BLaER1 treated with 17β-estradiol and CSF1 and Interleukin-3, amounts not matched to agents 10 nM and 100 nM (cell line): ENCODE measurements around the gene KCTD1.

Experiments
- H3K27ac ChIP-seq, 11 experiments: shearing (Covaris generic); formaldehyde crosslinking; 2 replicates each; pipeline ENCODE4 v1.8.1; 2022
- H3K27me3 ChIP-seq, 11 experiments: shearing (Covaris generic); formaldehyde crosslinking; 2 replicates each; pipeline ENCODE4 v1.8.1; 2022
- H3K36me3 ChIP-seq, 11 experiments: shearing (Covaris generic); formaldehyde crosslinking; 2 replicates each; pipeline ENCODE4 v1.8.1; 2022
- H3K4me1 ChIP-seq, 10 experiments: shearing (Covaris generic); formaldehyde crosslinking; 2 replicates each; pipeline ENCODE4 v1.8.1; 2022
- H3K4me2 ChIP-seq, 11 experiments: shearing (Covaris generic); formaldehyde crosslinking; 2 replicates each; pipeline ENCODE4 v1.8.1; 2022
- H3K4me3 ChIP-seq, 10 experiments: shearing (Covaris generic); formaldehyde crosslinking; 2 replicates each; pipeline ENCODE4 v1.8.1; 2022
- H3K9ac ChIP-seq, 11 experiments: shearing (Covaris generic); formaldehyde crosslinking; 2 replicates each; pipeline ENCODE4 v1.8.1; 2022
- H3K9me3 ChIP-seq, 11 experiments: shearing (Covaris generic); formaldehyde crosslinking; replicated peaks in 1 of 11; 2 replicates each; pipeline ENCODE4 v1.8.1; 2022
- H4K20me1 ChIP-seq, 11 experiments: shearing (Covaris generic); formaldehyde crosslinking; 2 replicates each; pipeline ENCODE4 v1.8.1; 2022
- Cebpa-rat ChIP-seq, 11 experiments: shearing (Covaris generic); IDR thresholded peaks; 2 replicates each; pipeline ENCODE4 v1.8.1; 2022

The KCTD1 gene

GRCh38 chr18:26519114-26519513 is 29.2 kb downstream of the KCTD1 start:
- Histone ChIP-seq H3K27me3 (no peaks in the 10 kb centered on the region), H3K4me3 (no peak overlapping the region), H3K27ac (no peak overlapping the region), H3K4me2 (no peak overlapping the region), H3K4me1 (peaks cover 0 to 4% (median 0%) of the 10 kb centered on the region in 10 experiments; a peak in 3 of 20 replicates), H3K9me3 (no peaks in the 10 kb centered on the region), H3K9ac (no peak overlapping the region), H3K36me3 (no peaks in the 10 kb centered on the region), H4K20me1 (no peaks in the 10 kb centered on the region)
- no peak for TF ChIP-seq Cebpa-rat (IDR thresholded peaks at IDR 0.05)

- H4K20me1 ChIP-seq = no peaks in the 10 kb centered on the region
- H3K36me3 ChIP-seq = no peaks in the 10 kb centered on the region
- H3K27me3 ChIP-seq = no peaks in the 10 kb centered on the region
- H3K4me2 ChIP-seq = no peak overlapping the region
- no peaks in the 10 kb centered on the region for H3K9me3 ChIP-seq
- H3K4me1 ChIP-seq = no peaks in the 10 kb centered on the region
- no peak overlapping the region for H3K27ac ChIP-seq
- no peak for TF ChIP-seq Cebpa-rat (IDR thresholded peaks at IDR 0.05)
- no peak overlapping the region for H3K4me3 ChIP-seq
- H3K9ac ChIP-seq = no peak overlapping the region
These were observed 31.4 kb downstream of the KCTD1 start for GRCh38 chr18:26516964-26517363.

GRCh38 chr18:26515643-26516487 is 32.5 kb downstream of the KCTD1 start:
- H4K20me1 ChIP-seq = no peaks in the 10 kb centered on the region
- H3K27me3 ChIP-seq = no peaks in the 10 kb centered on the region
- no peak overlapping the region for H3K4me3 ChIP-seq
- no peak overlapping the region for H3K4me2 ChIP-seq
- no peak overlapping the region for H3K9ac ChIP-seq
- no peaks in the 10 kb centered on the region for H3K9me3 ChIP-seq
- TF ChIP-seq Cebpa-rat (IDR thresholded peaks at IDR 0.05) = no peak
- H3K27ac ChIP-seq = no peak overlapping the region
- no peaks in the 10 kb centered on the region for H3K36me3 ChIP-seq
- no peaks in the 10 kb centered on the region for H3K4me1 ChIP-seq

GRCh38 chr18:26511339-26512071 is 36.8 kb downstream of the KCTD1 start:
- Histone ChIP-seq H3K4me3 (no peak overlapping the region), H3K9ac (no peak overlapping the region), H3K27ac (no peak overlapping the region), H3K27me3 (no peaks in the 10 kb centered on the region), H3K4me1 (no peaks in the 10 kb centered on the region), H3K36me3 (no peaks in the 10 kb centered on the region), H4K20me1 (no peaks in the 10 kb centered on the region), H3K9me3 (no peaks in the 10 kb centered on the region), H3K4me2 (no peak overlapping the region)
- TF ChIP-seq Cebpa-rat (IDR thresholded peaks at IDR 0.05) = no peak

- Histone ChIP-seq H3K9me3 (no peaks in the 10 kb centered on the region), H3K27ac (no peak overlapping the region)
These were observed 38.0 kb downstream of the KCTD1 start for GRCh38 chr18:26510337-26510736.

GRCh38 chr18:26506012-26506411 is 42.3 kb downstream of the KCTD1 start:
- Histone ChIP-seq H3K9ac (no peak overlapping the region), H4K20me1 (no peaks in the 10 kb centered on the region), H3K4me1 (no peaks in the 10 kb centered on the region), H3K36me3 (no peaks in the 10 kb centered on the region), H3K9me3 (no peaks in the 10 kb centered on the region), H3K27ac (no peak overlapping the region), H3K4me2 (no peak overlapping the region), H3K27me3 (no peaks in the 10 kb centered on the region), H3K4me3 (no peak overlapping the region)
- no peak for TF ChIP-seq Cebpa-rat (IDR thresholded peaks at IDR 0.05)

More at GRCh38 chr18:26510337-26510736, 38.0 kb downstream of the KCTD1 start:
- H3K27me3 ChIP-seq = no peaks in the 10 kb centered on the region
- H4K20me1 ChIP-seq = no peaks in the 10 kb centered on the region
- H3K4me2 ChIP-seq = no peak overlapping the region
- H3K4me3 ChIP-seq = no peak overlapping the region
- TF ChIP-seq Cebpa-rat (IDR thresholded peaks at IDR 0.05) = no peak
- H3K9ac ChIP-seq = no peak overlapping the region
- no peaks in the 10 kb centered on the region for H3K36me3 ChIP-seq
- no peaks in the 10 kb centered on the region for H3K4me1 ChIP-seq

GRCh38 chr18:26504831-26505230 is 43.5 kb downstream of the KCTD1 start:
- Histone ChIP-seq H3K27ac (no peak overlapping the region), H3K4me2 (no peak overlapping the region), H3K9ac (no peak overlapping the region), H3K9me3 (no peaks in the 10 kb centered on the region), H3K27me3 (no peaks in the 10 kb centered on the region), H3K4me3 (no peak overlapping the region), H3K4me1 (no peaks in the 10 kb centered on the region), H3K36me3 (peaks cover 0 to 3% (median 0%) of the 10 kb centered on the region in 11 experiments; a peak in 1 of 22 replicates), H4K20me1 (no peaks in the 10 kb centered on the region)
- TF ChIP-seq Cebpa-rat (IDR thresholded peaks at IDR 0.05) = no peak

GRCh38 chr18:26503382-26503781 is 45.0 kb downstream of the KCTD1 start:
- Histone ChIP-seq H3K27ac (no peak overlapping the region), H3K36me3 (peaks cover 0 to 7% (median 0%) of the 10 kb centered on the region in 11 experiments; a peak in 1 of 22 replicates), H3K27me3 (no peaks in the 10 kb centered on the region), H4K20me1 (no peaks in the 10 kb centered on the region), H3K4me3 (no peak overlapping the region), H3K9ac (no peak overlapping the region), H3K4me1 (no peaks in the 10 kb centered on the region), H3K4me2 (no peak overlapping the region), H3K9me3 (no peaks in the 10 kb centered on the region)
- TF ChIP-seq Cebpa-rat (IDR thresholded peaks at IDR 0.05) = no peak

GRCh38 chr18:26502823-26503222 is 45.5 kb downstream of the KCTD1 start:
- H4K20me1 ChIP-seq = no peaks in the 10 kb centered on the region
- H3K27me3 ChIP-seq = no peaks in the 10 kb centered on the region
- no peak overlapping the region for H3K9ac ChIP-seq
- no peak overlapping the region for H3K4me3 ChIP-seq
- H3K36me3 ChIP-seq = peaks cover 0 to 9% (median 0%) of the 10 kb centered on the region in 11 experiments; a peak in 1 of 22 replicates
- no peaks in the 10 kb centered on the region for H3K4me1 ChIP-seq
- H3K27ac ChIP-seq = no peak overlapping the region
- no peaks in the 10 kb centered on the region for H3K9me3 ChIP-seq
- H3K4me2 ChIP-seq = no peak overlapping the region
- no peak for TF ChIP-seq Cebpa-rat (IDR thresholded peaks at IDR 0.05)
